HG02623 (cell line): ENCODE results near the gene NEDD4L.
A peak's percentile ranks its signal among the peaks of the same experiment; 100 is the strongest.
"Not testable (repeated sequence)": the region's sequence is repeated elsewhere in the genome, so short reads cannot be mapped to it uniquely, and the experiment has no call there.

Experiments used
- ATAC-seq: cut with Tn5 transposase; IDR thresholded peaks from one replicate; pipeline ENCODE4 v1.9.1; 2021; ENCODE audit warnings: moderate library complexity; ENCODE audit not compliant: unreplicated experiment

The NEDD4L gene

GRCh38 chr18:58026395-58026794, 17.6 kb upstream of the NEDD4L start:
- ATAC-seq = no peak

- no peak for ATAC-seq
Observed at GRCh38 chr18:58026857-58027256, 17.2 kb upstream of the NEDD4L start.

- no peak for ATAC-seq
Observed at GRCh38 chr18:58027341-58027740, 16.7 kb upstream of the NEDD4L start.

GRCh38 chr18:58028109-58028784, 15.8 kb upstream of the NEDD4L start:
- ATAC-seq = no peak

- no peak for ATAC-seq
Observed at GRCh38 chr18:58032233-58032632, 11.8 kb upstream of the NEDD4L start.

- ATAC-seq = no peak
Observed at GRCh38 chr18:58033216-58033615, 10.8 kb upstream of the NEDD4L start.

GRCh38 chr18:58034370-58034769, 9.7 kb upstream of the NEDD4L start:
- no peak for ATAC-seq

GRCh38 chr18:58037163-58037562, 6.9 kb upstream of the NEDD4L start:
- ATAC-seq = no peak

GRCh38 chr18:58038063-58038462, 6.0 kb upstream of the NEDD4L start:
- ATAC-seq = peak; percentile 43

GRCh38 chr18:58041633-58042032, 2.4 kb upstream of the NEDD4L start:
- no peak for ATAC-seq

- no peak for ATAC-seq
Observed at GRCh38 chr18:58042826-58043490, 1.1 kb upstream of the NEDD4L start.

- ATAC-seq = peak; percentile 23
Observed at GRCh38 chr18:58044370-58045241, 580 bp downstream of the NEDD4L start.

- no peak for ATAC-seq
Observed at GRCh38 chr18:58045242-58046092, 1.4 kb downstream of the NEDD4L start.

GRCh38 chr18:58046093-58046793, 2.2 kb downstream of the NEDD4L start:
- ATAC-seq = no peak

GRCh38 chr18:58046794-58047555, 2.9 kb downstream of the NEDD4L start:
- ATAC-seq = no peak

- no peak for ATAC-seq
Observed at GRCh38 chr18:58047556-58047882, 3.5 kb downstream of the NEDD4L start.

- no peak for ATAC-seq
Observed at GRCh38 chr18:58048081-58048642, 4.1 kb downstream of the NEDD4L start.

- no peak for ATAC-seq
Observed at GRCh38 chr18:58049000-58049688, 5.1 kb downstream of the NEDD4L start.

- not testable (repeated sequence) for ATAC-seq
Observed at GRCh38 chr18:58050963-58051362, 6.9 kb downstream of the NEDD4L start.
